GM12878 (cell line): ENCODE data around the gene B3GAT1. TPM values are rescaled to one million over a fixed set of nuclear protein-coding genes. Genes with fewer than 3 reads are reported as not detected.

Experiments
- ATAC-seq: fragments of 200-7000 bp; cut with Tn5 transposase; 3 replicates; pipeline ENCODE4 v1.9.1; 2020; ENCODE audit warnings: mild to moderate bottlenecking, moderate library complexity
- BruUV-seq: library from RNA; stranded (reverse); fragments of 400-500 nt; replicated peaks from 2 replicates; lab custom pipeline; 2021; lab: Mats Ljungman, UMichigan
- CTCF ChIA-PET: fragments of 300-600 bp; sonication (Branson Sonifier 250); formaldehyde crosslinking; extraction: SDS; loops from one replicate; lab custom pipeline; 2021; ENCODE audit warnings: inconsistent platforms; lab: Yijun Ruan, JAX
- POLR2A ChIA-PET: fragments of 350-600 bp; formaldehyde crosslinking; extraction: SDS; loops from one replicate; lab custom pipeline; 2021; ENCODE audit warnings: inconsistent platforms; lab: Charles Lee
- RAD21 ChIA-PET: fragments of 300-600 bp; sonication (Branson Sonifier 250); formaldehyde crosslinking; loops from one replicate; lab custom pipeline; 2023; ENCODE audit warnings: antibody characterized with exemption; ENCODE audit not compliant: unreplicated experiment; lab: Charles Lee
- SMC1A ChIA-PET: fragments of 300-600 bp; sonication (Branson Sonifier 250); formaldehyde crosslinking; loops from one replicate; lab custom pipeline; 2023; ENCODE audit not compliant: unreplicated experiment, uncharacterized antibody; lab: Charles Lee
- DNase-seq: peaks from one replicate; pipeline ENCODE4 v3.0.0-alpha.2; 2011; ENCODE audit warnings: low read depth, low spot score
- FAIRE-seq: peaks from 3 replicates; lab custom pipeline; 2011; peaks lifted over from hg19 to GRCh38; lab: Jason Lieb, UNC
- H2AFZ ChIP-seq: 2 replicates; pipeline ENCODE4 v1.6.0; 2011; ENCODE audit warnings: low read depth, low read length, control low read depth; ENCODE audit not compliant: control insufficient read depth
- H3K27ac ChIP-seq: 2 replicates; pipeline ENCODE4 v1.5.1; 2011; ENCODE audit warnings: control low read depth; ENCODE audit not compliant: control insufficient read depth, insufficient read depth
- H3K27me3 ChIP-seq, 2 experiments: replicated peaks in 1 of 2; 2 replicates each; pipeline versions ENCODE4 v1.6.0 to v1.6.1; 2011; ENCODE audit warnings: low read length in 1 of 2; ENCODE audit not compliant: control insufficient read depth in 2 of 2, insufficient read depth in 2 of 2
- H3K36me3 ChIP-seq, 2 experiments: 2 replicates each; pipeline ENCODE4 v1.5.1; 2011; ENCODE audit warnings: low read length in 1 of 2; ENCODE audit not compliant: control insufficient read depth in 2 of 2, insufficient read depth in 2 of 2
- H3K4me1 ChIP-seq: 2 replicates; pipeline ENCODE4 v1.6.1; 2011; ENCODE audit warnings: mild to moderate bottlenecking, low read length, moderate library complexity, mixed read lengths; ENCODE audit not compliant: control insufficient read depth, insufficient read depth
- H3K4me2 ChIP-seq: 2 replicates; pipeline ENCODE4 v1.6.0; 2011; ENCODE audit warnings: control low read depth; ENCODE audit not compliant: control insufficient read depth, insufficient read depth
- H3K4me3 ChIP-seq: fragments of 200-600 bp; sonication (generic); 2 replicates; pipeline ENCODE4 v1.5.1; 2016
- H3K79me2 ChIP-seq: 2 replicates; pipeline ENCODE4 v1.6.0; 2011; ENCODE audit warnings: low read length; ENCODE audit not compliant: control insufficient read depth, insufficient read depth
- H3K9ac ChIP-seq: 2 replicates; pipeline ENCODE4 v1.8.0; 2011; ENCODE audit warnings: low read length, control low read depth, mixed read lengths; ENCODE audit not compliant: control insufficient read depth, insufficient read depth
- H3K9me3 ChIP-seq: replicated peaks from 3 replicates; pipeline ENCODE4 v1.5.1; 2011; ENCODE audit warnings: mild to moderate bottlenecking, low read length; ENCODE audit not compliant: control insufficient read depth, insufficient read depth
- H4K20me1 ChIP-seq: 2 replicates; pipeline ENCODE4 v1.6.0; 2011; ENCODE audit not compliant: control insufficient read depth, insufficient read depth
- ASH2L ChIP-seq: fragments of 300-600, 200-600 bp; sonication (generic); IDR thresholded peaks from 2 replicates; pipeline ENCODE4 v1.6.1; 2017; ENCODE audit warnings: low read depth, mild to moderate bottlenecking, borderline replicate concordance
- ATF2 ChIP-seq: IDR thresholded peaks from 2 replicates; pipeline ENCODE4 v1.6.1; 2012; ENCODE audit warnings: low read length, inconsistent platforms
- ATF3 ChIP-seq: IDR thresholded peaks from 2 replicates; pipeline ENCODE4 v1.6.1; 2011; ENCODE audit warnings: low read depth, mild to moderate bottlenecking, low read length, moderate library complexity, borderline replicate concordance; ENCODE audit errors: extremely low read depth
- ATF7 ChIP-seq: fragments of 450-650 bp; IDR thresholded peaks from 2 replicates; pipeline ENCODE4 v1.6.1; 2016; ENCODE audit warnings: low read depth, mild to moderate bottlenecking
- CBX5 ChIP-seq: sonication (generic); IDR thresholded peaks from 2 replicates; pipeline ENCODE4 v1.6.1; 2016; ENCODE audit warnings: low read depth, moderate library complexity, mild to moderate bottlenecking, inconsistent platforms
- CHD1 ChIP-seq: IDR thresholded peaks from 2 replicates; pipeline ENCODE4 v1.6.1; 2012; ENCODE audit warnings: low read depth, low read length, improper control_type of control experiment
- DPF2 ChIP-seq: fragments of 450-650 bp; IDR thresholded peaks from 2 replicates; pipeline ENCODE4 v1.6.1; 2017; ENCODE audit warnings: mild to moderate bottlenecking
- HDAC2 ChIP-seq: fragments of 200-600 bp; sonication (generic); IDR thresholded peaks from 2 replicates; pipeline ENCODE4 v1.6.1; 2017
- HDAC6 ChIP-seq: fragments of 200-600 bp; sonication (generic); IDR thresholded peaks from one replicate; pipeline ENCODE4 v1.8.0; 2017; ENCODE audit warnings: antibody characterized with exemption; ENCODE audit not compliant: unreplicated experiment
- IRF5 ChIP-seq: fragments of 450-650 bp; IDR thresholded peaks from 2 replicates; pipeline ENCODE4 v1.6.1; 2017; ENCODE audit warnings: borderline replicate concordance
- KLF5 ChIP-seq: fragments of 450-650 bp; IDR thresholded peaks from 2 replicates; pipeline ENCODE4 v1.6.1; 2014; ENCODE audit warnings: mild to moderate bottlenecking; ENCODE audit not compliant: partially characterized antibody
- LARP7 ChIP-seq: fragments of 450-650 bp; IDR thresholded peaks from 2 replicates; pipeline ENCODE4 v1.6.1; 2017; ENCODE audit warnings: mild to moderate bottlenecking
- NR2C2 ChIP-seq: IDR thresholded peaks from 2 replicates; pipeline ENCODE4 v1.6.1; 2011; ENCODE audit warnings: borderline replicate concordance, low read depth; ENCODE audit not compliant: control insufficient read depth, insufficient read length
- NR2F1 ChIP-seq: fragments of 450-650 bp; conservative IDR thresholded peaks from 2 replicates; pipeline ENCODE4 v1.6.1; 2017; ENCODE audit warnings: mild to moderate bottlenecking
- PBX3 ChIP-seq: IDR thresholded peaks from 2 replicates; pipeline ENCODE4 v1.6.1; 2011; ENCODE audit warnings: mild to moderate bottlenecking, low read depth, low read length, moderate library complexity; ENCODE audit not compliant: insufficient replicate concordance
- PML ChIP-seq: IDR thresholded peaks from 2 replicates; pipeline ENCODE4 v1.6.1; 2012; ENCODE audit warnings: low read length, inconsistent platforms
- RB1 ChIP-seq: fragments of 450-650 bp; formaldehyde crosslinking; IDR thresholded peaks from 2 replicates; pipeline ENCODE4 v1.6.1; 2017; ENCODE audit warnings: mild to moderate bottlenecking, borderline replicate concordance
- STAT1 ChIP-seq: fragments of 450-650 bp; conservative IDR thresholded peaks from 2 replicates; pipeline ENCODE4 v1.6.1; 2014; ENCODE audit warnings: antibody characterized with exemption, mild to moderate bottlenecking
- TARDBP ChIP-seq: IDR thresholded peaks from 2 replicates; pipeline ENCODE4 v1.6.1; 2016; ENCODE audit warnings: borderline replicate concordance
- ZNF274 ChIP-seq: IDR thresholded peaks from one replicate; pipeline ENCODE4 v1.8.0; 2011; ENCODE audit not compliant: insufficient read length, insufficient read depth
- ZNF384 ChIP-seq: IDR thresholded peaks from 2 replicates; pipeline ENCODE4 v1.6.1; 2012; ENCODE audit warnings: low read depth, mild to moderate bottlenecking, low read length, improper control_type of control experiment, borderline replicate concordance
- ZZZ3 ChIP-seq: IDR thresholded peaks from 2 replicates; pipeline ENCODE4 v1.6.1; 2011; ENCODE audit warnings: low read depth; ENCODE audit not compliant: control insufficient read depth, insufficient read length
- WGBS: methylation state at CpG from one replicate; pipeline ENCODE4 v1.1.6; 2016; ENCODE audit warnings: low lambda C conversion rate; ENCODE audit not compliant: insufficient replicate concordance, insufficient coverage; ENCODE audit errors: missing lambda C conversion rate; 5-methylcytosine and 5-hydroxymethylcytosine counted together
- in situ Hi-C: fragments of 300-500 bp; cut with MboI; formaldehyde crosslinking; loops from 9 replicates; pipeline ENCODE4 v1.14.3; 2018; ENCODE audit warnings: mixed read lengths
- intact Hi-C: fragments of 100-400 bp; cut with micrococcal nuclease; formaldehyde crosslinking; loops from one replicate; pipeline ENCODE4 v1.14.2; 2022; ENCODE audit not compliant: unreplicated experiment
- polyA plus RNA-seq, 11 experiments: library from polyadenylated mRNA; depleted of rRNA in 4 of 11; unstranded in 6 of 11; stranded (reverse) in 5 of 11; fragments of >200 nt; fragmentation: Nextera tagmentation in 4 of 11; fragmentation: Illumina TruSeq in 1 of 11; extraction: Ambion mirVana in 4 of 11; extraction: Trizol in 1 of 11; gene quantifications; 1 replicate in 1 of 11; 2 replicates in 10 of 11; pipeline versions ENCODE4 v1.2.1 to v1.2.3, GENCODE V29; 2011 to 2016; ENCODE audit warnings: inconsistent platforms in 2 of 11, missing spikeins in 2 of 11, low read depth in 1 of 11
- total RNA-seq, 4 experiments: library from RNA; depleted of rRNA in 3 of 4; stranded (reverse); fragments of >200 nt in 3 of 4; fragmentation: Illumina TruSeq in 1 of 4; extraction: Trizol in 1 of 4; gene quantifications; 2 replicates each; pipeline versions ENCODE4 v1.2.1 to v1.2.3, GENCODE V29; 2013 to 2021

Gene B3GAT1
- total and polyA plus RNA-seq, 10 of the 15 experiments (the other 5 are each of a cell fraction or from before 2014, with no cell fraction given), result 0.05 TPM; not detected in 9

- TF ChIP-seq ATF3 (no peak), RB1 (no peak), HDAC2 (no peak), CBX5 (no peak), DPF2 (no peak), ZNF384 (no peak), TARDBP (no peak)
Observed at GRCh38 chr11:134460881-134461280, 48.8 kb upstream of the B3GAT1 start (continued).

- in situ Hi-C loops, result no loop called here
- SMC1A ChIA-PET, result no interaction called here
Observed at GRCh38 chr11:134460062-134460561, 48.1 kb upstream of the B3GAT1 start.

More at GRCh38 chr11:134460062-134460561, 48.1 kb upstream of the B3GAT1 start:
- Histone ChIP-seq H3K36me3 (no peaks in the 10 kb centered on the region), H3K4me2 (no peak overlapping the region), H3K27me3 (no peaks in the 10 kb centered on the region; a peak in 1 of 4 replicates), H3K79me2 (no peaks in the 10 kb centered on the region), H3K9ac (no peak overlapping the region), H3K4me1 (no peaks in the 10 kb centered on the region), H4K20me1 (no peaks in the 10 kb centered on the region), H3K9me3 (peaks cover 4% of the 10 kb centered on the region; the same call in 1 of the 3 replicates), H3K4me3 (no peak overlapping the region), H3K27ac (no peak overlapping the region), H2AFZ (no peak overlapping the region)
- RAD21 ChIA-PET, result no interaction called here
- FAIRE-seq (no peak), ATAC-seq (no peak), DNase-seq (no peak)
- BruUV-seq, result no TSS peak
- POLR2A ChIA-PET, result no interaction called here
- CTCF ChIA-PET, result no interaction called here
- TF ChIP-seq CHD1 (no peak), PBX3 (no peak), KLF5 (no peak), ATF2 (no peak), IRF5 (no peak), ASH2L (no peak), ATF7 (no peak), PML (no peak), ZNF274 (no peak), STAT1 (no peak), RB1 (no peak), ZZZ3 (no peak), LARP7 (no peak), NR2F1 (no peak), NR2C2 (no peak), HDAC6 (no peak)
- 42% methylated on average over 8 of the region's 8 CpGs for WGBS
- intact Hi-C loops, result no loop called here
